OCI-LY1 (cell line): Measurements from ENCODE around the gene OMP.

Source experiments
- EZH2 ChIP-seq: fragments of 200-600 bp; sonication (generic), shearing (Covaris generic); IDR thresholded peaks from 2 replicates; pipeline ENCODE4 v1.8.0; 2017; ENCODE audit warnings: borderline replicate concordance, mixed run types, mild to moderate bottlenecking, antibody characterized with exemption, low read length, moderate library complexity, mixed read lengths
- TF ChIP-seq, protein P1 (sequence below): fragments of 200-600 bp; sonication (generic), shearing (Covaris generic); IDR thresholded peaks from 2 replicates; pipeline ENCODE4 v1.5.1; 2017; ENCODE audit warnings: mild to moderate bottlenecking, antibody characterized with exemption, low read length, moderate library complexity, mixed read lengths

DNA sequence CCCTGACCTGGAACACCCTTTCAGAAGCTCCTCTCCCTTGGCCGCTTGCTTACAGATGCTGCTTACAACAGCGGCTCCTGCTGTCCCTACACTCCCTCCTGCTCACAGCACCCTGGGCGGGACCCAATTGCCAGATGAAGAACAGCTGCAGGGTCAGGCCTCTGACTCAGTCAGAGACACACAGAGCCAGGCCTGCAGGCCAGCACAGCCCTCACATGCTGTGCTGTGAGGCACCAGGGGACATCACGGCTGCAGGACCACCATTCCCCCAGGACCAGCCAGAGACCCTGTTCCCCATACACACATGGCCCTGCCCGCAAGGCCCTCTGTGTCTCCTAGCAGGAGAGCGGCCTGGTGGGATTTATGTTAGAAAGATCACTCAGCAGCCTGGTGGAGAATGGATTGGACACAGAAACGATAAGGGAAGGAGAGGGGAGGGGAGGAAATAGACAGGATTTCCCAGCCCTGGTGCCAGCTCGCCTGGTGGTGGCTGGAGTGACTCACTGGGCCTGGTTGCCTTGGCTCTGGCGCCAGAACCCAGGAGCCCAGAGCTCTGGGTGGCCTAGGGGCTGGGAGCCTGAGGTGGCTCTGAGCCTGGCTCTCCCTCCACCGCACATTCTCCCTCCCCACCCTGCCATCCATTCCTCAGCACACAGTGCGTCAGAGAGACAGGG is 29.2 kb upstream of the OMP start:
- TF ChIP-seq, protein P1, sequence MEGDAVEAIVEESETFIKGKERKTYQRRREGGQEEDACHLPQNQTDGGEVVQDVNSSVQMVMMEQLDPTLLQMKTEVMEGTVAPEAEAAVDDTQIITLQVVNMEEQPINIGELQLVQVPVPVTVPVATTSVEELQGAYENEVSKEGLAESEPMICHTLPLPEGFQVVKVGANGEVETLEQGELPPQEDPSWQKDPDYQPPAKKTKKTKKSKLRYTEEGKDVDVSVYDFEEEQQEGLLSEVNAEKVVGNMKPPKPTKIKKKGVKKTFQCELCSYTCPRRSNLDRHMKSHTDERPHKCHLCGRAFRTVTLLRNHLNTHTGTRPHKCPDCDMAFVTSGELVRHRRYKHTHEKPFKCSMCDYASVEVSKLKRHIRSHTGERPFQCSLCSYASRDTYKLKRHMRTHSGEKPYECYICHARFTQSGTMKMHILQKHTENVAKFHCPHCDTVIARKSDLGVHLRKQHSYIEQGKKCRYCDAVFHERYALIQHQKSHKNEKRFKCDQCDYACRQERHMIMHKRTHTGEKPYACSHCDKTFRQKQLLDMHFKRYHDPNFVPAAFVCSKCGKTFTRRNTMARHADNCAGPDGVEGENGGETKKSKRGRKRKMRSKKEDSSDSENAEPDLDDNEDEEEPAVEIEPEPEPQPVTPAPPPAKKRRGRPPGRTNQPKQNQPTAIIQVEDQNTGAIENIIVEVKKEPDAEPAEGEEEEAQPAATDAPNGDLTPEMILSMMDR: no peak
- TF ChIP-seq EZH2: no peak
